Muscle layer of colon (tissue), 2 donors: ENCODE data around the gene SLC29A1.
A peak's percentile ranks its signal among the peaks of the same experiment; 100 is the strongest.

ENCODE experiments used
- H3K27ac ChIP-seq: one replicate; pipeline ENCODE4 v1.7.0; 2013; ENCODE audit warnings: low read depth, mild to moderate bottlenecking, low read length, moderate library complexity
- H3K27me3 ChIP-seq, 2 donors: one replicate each; pipeline ENCODE4 v1.7.0; 2013; ENCODE audit warnings: low read length in 2 of 2, mild to moderate bottlenecking in 2 of 2; ENCODE audit not compliant: insufficient read depth in 2 of 2, control insufficient read depth in 1 of 2
- H3K36me3 ChIP-seq: one replicate; pipeline ENCODE4 v1.7.0; 2013; ENCODE audit warnings: mild to moderate bottlenecking, low read length; ENCODE audit not compliant: insufficient read depth
- H3K4me1 ChIP-seq: one replicate; pipeline ENCODE4 v1.7.0; 2013; ENCODE audit warnings: mild to moderate bottlenecking, low read length; ENCODE audit not compliant: insufficient read depth
- H3K4me3 ChIP-seq, 2 donors: one replicate each; pipeline ENCODE4 v1.7.0; 2013; ENCODE audit warnings: low read length in 2 of 2, low read depth in 1 of 2, mild to moderate bottlenecking in 1 of 2, moderate library complexity in 1 of 2
- H3K9ac ChIP-seq: one replicate; pipeline ENCODE4 v1.7.0; 2013; ENCODE audit warnings: low read length
- H3K9me3 ChIP-seq: one replicate; pipeline ENCODE4 v1.7.0; 2013; ENCODE audit warnings: mild to moderate bottlenecking, low read length
- donor health status: abdominal sarcoma.
- donor health status: Adenocarcinoma of cecum.

The SLC29A1 gene

DNA sequence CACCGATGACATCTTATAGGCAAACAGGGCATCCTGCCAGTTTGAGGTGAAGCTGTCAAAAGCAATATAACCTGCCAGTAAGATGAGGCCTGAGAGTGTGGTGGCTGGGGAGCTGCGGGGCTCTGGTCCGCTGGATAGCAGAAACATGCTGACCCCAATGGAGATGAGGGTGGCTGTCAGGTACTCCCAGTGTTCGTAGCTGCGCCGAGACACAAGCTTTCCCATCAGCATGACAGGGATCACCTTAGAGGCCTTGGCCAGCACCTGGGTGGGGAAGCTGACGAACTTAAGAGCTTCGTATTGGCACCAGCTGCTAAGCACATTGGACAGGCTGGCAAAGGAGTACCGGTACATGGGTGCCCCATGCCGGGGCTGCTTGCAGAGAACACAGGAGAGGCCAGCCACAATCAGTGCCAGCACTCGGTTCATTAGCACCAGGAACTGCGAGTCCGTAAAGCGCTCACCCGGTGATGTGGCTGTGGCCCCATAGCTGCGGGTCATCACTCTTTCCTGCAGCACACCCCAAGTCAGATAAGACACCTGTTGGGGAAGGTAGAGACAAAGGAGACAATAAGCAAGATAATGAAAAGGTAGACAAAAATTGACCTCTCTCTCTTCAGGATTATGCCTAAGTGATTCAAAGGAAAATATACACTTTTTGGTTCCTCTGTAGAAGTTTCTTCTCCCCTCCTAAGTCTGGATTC lies 31.9 kb downstream of the SLC29A1 start:
- Histone ChIP-seq H3K9ac (no peak overlapping the region), H3K4me1 (peaks cover 18% of the 10 kb centered on the region), H3K27me3 (no peaks in the 10 kb centered on the region), H3K36me3 (peaks cover 53% of the 10 kb centered on the region), H3K4me3 (no peak overlapping the region), H3K27ac (no peak overlapping the region), H3K9me3 (no peaks in the 10 kb centered on the region)

DNA sequence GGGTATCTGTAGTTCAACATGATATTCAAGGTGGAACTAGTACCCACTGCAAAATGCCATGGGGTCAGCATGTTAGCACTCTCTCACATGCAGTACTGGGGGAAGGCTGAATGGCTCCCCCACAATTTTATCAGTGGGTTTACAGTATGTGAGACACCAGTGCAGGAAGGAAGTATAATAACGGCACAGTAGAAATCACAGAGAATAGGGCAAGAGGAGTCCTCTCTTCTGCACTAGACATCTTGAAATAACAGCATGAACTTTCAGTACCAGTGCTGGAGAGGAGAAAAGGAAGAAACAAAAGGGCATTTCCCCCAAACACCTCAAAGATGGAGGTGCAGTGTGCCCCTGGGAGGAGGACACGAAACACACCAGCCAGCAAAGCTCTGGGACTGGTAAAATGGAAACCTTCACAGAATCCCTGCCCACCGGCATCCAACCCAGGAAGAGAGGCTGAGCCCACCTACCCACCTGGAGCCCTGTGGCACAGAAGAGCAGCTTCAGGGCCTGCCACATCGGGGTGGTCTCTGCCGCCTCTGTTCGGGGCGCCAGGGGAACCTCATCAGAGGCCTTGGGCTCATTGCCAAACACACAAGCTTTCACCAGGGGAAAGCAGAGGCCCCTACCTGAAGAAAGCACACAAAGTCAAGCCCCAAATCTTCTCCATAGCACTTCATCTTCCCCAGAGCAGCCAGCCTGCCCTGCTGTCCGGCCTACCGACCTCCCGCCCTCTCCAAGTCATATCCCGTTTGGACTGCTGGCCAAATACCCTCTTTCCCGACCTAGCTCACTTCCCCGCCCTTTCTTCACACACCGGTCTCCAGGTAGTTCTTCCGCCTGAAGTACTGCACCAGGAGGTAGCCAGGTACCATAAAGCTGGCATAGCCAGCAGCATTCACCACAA lies 32.7 kb downstream of the SLC29A1 start:
- H3K36me3 ChIP-seq = peaks cover 45% of the 10 kb centered on the region
- peak overlapping the region; percentile 83 for H3K27ac ChIP-seq
- H3K9ac ChIP-seq = peak overlapping the region; percentile 81
- H3K4me3 ChIP-seq = peak overlapping the region; percentile 82 to 94
- no peaks in the 10 kb centered on the region for H3K9me3 ChIP-seq
- H3K4me1 ChIP-seq = peaks cover 18% of the 10 kb centered on the region
- H3K27me3 ChIP-seq = no peaks in the 10 kb centered on the region

DNA sequence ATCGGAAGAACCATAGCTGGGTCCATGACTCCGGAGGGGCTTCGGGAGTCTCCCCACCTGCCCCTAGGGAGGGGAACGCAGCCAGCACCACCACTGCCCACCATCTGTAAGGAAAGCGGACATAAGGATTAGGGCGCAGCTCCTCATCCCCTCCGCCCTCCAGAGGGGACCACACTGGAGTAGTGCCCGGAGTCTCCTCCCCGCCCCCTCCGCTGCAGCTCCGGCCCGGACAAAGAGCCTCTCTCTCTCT lies 33.3 kb downstream of the SLC29A1 start:
- peaks cover 18% of the 10 kb centered on the region for H3K4me1 ChIP-seq
- no peaks in the 10 kb centered on the region for H3K9me3 ChIP-seq
- H3K27me3 ChIP-seq = no peaks in the 10 kb centered on the region
- peak overlapping the region; percentile 81 for H3K9ac ChIP-seq
- H3K27ac ChIP-seq = peak overlapping the region; percentile 83
- peak overlapping the region; percentile 82 to 94 for H3K4me3 ChIP-seq
- peaks cover 39% of the 10 kb centered on the region for H3K36me3 ChIP-seq

DNA sequence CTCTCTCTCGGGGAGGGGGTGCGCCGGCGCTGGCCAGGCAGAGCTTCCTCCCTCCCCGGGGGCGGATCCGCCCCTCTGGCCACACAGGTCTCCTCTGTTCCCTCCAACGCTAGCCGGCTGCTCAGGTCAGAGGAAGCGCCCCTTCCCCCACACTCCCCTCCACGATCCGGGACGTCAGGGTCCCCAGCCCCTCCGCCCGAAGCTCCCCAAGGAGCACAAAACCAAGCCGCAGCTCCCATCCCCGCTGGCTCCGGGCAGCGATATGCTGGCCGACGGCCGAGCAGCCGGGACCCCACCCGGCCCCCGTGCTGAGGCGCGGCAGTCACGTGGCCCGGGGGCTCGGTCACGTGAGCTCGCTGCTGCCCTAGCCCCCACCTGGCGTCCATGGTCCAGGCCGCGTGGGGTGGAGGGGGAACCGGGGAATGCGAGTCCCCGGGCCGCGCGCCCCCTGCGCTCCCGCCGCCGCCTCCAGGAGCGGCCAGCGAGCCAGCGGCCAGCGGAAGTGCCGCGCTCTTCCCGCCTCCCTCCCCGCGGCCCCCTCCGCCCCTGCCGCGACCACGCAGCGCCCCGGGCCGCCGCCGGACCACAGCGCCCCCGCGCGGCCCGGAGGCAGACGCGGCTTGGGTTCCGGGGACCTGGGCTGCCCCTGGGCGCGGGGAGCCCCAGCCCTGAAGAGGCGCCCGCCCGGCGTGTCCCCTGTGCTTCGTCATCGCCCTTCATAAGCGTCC lies 33.8 kb downstream of the SLC29A1 start, which contains the start of gene SLC35B2:
Gene SLC35B2 (minus strand): TSS at position 504 of the 728 bp plus-strand sequence. CDS start 118 bp downstream, at position 386.
- H3K36me3 ChIP-seq = peaks cover 35% of the 10 kb centered on the region
- peaks cover 20% of the 10 kb centered on the region for H3K4me1 ChIP-seq
- no peaks in the 10 kb centered on the region for H3K27me3 ChIP-seq
- H3K9me3 ChIP-seq = no peaks in the 10 kb centered on the region
- H3K4me3 ChIP-seq = peak within 1 kb of the TSS; percentile 82 to 94
- H3K27ac ChIP-seq = peak within 1 kb of the TSS; percentile 83
- H3K9ac ChIP-seq = peak within 1 kb of the TSS; percentile 81

DNA sequence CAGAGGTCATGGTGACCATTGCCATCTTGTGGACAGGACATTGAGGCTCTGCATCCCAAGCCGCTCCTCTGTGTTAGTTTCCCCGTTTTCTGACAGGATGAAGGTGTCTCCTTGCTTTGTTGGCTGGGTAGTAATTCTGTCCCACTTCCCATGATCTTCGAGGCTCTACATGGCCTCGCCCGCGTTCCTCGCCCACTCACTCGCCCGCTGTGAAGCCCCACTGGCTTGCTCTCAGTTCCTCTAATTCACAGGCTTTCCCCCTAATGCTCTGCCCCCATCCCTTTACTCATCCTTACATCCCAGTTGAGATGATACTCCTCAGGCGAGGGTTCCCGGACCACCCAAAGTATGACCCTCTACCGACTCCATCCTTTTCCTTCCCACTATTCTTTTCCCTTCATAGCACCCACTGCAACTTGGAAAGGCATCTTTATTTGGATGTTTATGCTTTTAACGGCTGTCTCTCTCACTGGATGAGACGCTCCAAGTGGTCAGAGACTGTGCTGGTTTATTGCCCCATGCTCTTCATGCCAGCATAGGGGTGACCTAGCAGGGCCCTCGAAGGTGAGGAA lies 34.4 kb downstream of the SLC29A1 start:
- H3K9me3 ChIP-seq = no peaks in the 10 kb centered on the region
- H3K36me3 ChIP-seq = peaks cover 31% of the 10 kb centered on the region
- no peak overlapping the region for H3K27ac ChIP-seq
- no peaks in the 10 kb centered on the region for H3K27me3 ChIP-seq
- H3K9ac ChIP-seq = peak overlapping the region; percentile 67
- peak overlapping the region; percentile 65 to 94 for H3K4me3 ChIP-seq
- peaks cover 26% of the 10 kb centered on the region for H3K4me1 ChIP-seq

DNA sequence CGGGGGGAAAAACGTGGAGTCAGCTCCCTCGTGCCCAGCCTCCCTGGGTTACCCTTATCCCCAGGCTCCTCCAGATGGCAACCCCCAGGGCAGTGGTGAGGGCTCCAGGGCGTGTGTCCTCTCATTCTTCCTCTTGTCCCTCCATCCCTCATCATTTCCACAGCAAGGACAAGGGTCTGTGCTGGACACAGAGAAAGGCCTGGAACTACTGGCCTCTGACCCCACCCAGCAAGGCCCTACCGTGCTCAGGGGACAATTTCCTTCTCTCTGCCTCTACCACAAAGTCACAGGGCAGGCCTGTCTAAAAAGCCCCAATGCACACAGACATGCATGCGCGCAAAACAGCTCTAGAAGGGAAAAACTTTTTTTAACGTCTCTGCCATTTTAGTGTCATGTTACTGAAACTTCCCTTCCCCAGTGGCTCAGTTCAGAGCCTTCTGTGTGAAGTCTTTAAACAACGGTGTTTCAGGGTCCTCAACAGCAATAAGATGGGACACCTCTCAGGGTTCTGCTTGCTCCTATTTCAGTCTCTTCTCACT lies 35.0 kb downstream of the SLC29A1 start:
- no peak overlapping the region for H3K4me3 ChIP-seq
- H3K9ac ChIP-seq = no peak overlapping the region
- H3K27ac ChIP-seq = no peak overlapping the region
- H3K27me3 ChIP-seq = no peaks in the 10 kb centered on the region
- peaks cover 26% of the 10 kb centered on the region for H3K36me3 ChIP-seq
- peaks cover 32% of the 10 kb centered on the region for H3K4me1 ChIP-seq
- no peaks in the 10 kb centered on the region for H3K9me3 ChIP-seq

DNA sequence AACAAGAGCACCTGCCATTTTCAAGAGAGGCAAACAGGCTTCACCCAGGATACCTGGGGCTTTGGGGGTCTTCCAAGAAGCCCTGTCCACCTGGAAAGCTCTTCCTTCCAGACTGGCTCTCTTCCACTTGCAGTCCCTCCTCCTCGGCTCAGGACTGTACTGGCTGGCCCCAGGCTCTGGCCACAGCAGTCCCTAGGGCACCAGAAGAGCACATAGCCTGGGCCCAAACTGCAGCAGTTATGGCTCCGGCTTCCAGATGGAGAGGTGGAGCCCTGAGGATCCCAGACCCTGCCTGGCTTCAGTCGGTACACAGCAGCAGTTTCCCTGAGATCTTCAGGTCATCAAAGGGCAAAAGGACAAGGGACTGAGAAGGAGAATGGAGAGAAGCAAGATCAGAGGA lies 35.5 kb downstream of the SLC29A1 start:
- H3K4me3 ChIP-seq = no peak overlapping the region
- H3K27ac ChIP-seq = no peak overlapping the region
- H3K4me1 ChIP-seq = peaks cover 36% of the 10 kb centered on the region
- no peaks in the 10 kb centered on the region for H3K9me3 ChIP-seq
- H3K27me3 ChIP-seq = no peaks in the 10 kb centered on the region
- H3K9ac ChIP-seq = no peak overlapping the region
- H3K36me3 ChIP-seq = peaks cover 21% of the 10 kb centered on the region

DNA sequence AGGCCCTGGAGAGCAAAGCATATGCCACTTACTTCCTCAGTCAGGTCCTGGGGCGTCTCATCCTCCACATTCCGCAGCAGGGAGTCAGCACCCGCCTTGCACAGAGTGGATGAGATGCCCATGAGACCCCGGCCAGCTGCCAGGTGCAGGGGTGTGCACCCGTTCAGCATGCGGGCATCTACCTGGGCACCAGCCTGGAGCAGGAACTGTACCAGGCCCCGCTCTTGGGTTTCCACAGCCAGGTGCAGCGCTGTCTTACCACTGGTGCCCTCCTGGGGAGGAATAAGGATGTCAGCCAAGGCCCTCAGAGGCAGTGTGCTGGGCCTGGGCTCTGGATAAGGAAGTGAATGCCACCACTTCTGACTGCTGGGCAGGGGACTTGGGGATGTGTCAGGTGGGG lies 36.6 kb downstream of the SLC29A1 start:
- Histone ChIP-seq H3K36me3 (peaks cover 11% of the 10 kb centered on the region), H3K4me3 (no peak overlapping the region), H3K4me1 (peaks cover 47% of the 10 kb centered on the region), H3K27me3 (no peaks in the 10 kb centered on the region), H3K9me3 (no peaks in the 10 kb centered on the region), H3K9ac (no peak overlapping the region), H3K27ac (no peak overlapping the region)

DNA sequence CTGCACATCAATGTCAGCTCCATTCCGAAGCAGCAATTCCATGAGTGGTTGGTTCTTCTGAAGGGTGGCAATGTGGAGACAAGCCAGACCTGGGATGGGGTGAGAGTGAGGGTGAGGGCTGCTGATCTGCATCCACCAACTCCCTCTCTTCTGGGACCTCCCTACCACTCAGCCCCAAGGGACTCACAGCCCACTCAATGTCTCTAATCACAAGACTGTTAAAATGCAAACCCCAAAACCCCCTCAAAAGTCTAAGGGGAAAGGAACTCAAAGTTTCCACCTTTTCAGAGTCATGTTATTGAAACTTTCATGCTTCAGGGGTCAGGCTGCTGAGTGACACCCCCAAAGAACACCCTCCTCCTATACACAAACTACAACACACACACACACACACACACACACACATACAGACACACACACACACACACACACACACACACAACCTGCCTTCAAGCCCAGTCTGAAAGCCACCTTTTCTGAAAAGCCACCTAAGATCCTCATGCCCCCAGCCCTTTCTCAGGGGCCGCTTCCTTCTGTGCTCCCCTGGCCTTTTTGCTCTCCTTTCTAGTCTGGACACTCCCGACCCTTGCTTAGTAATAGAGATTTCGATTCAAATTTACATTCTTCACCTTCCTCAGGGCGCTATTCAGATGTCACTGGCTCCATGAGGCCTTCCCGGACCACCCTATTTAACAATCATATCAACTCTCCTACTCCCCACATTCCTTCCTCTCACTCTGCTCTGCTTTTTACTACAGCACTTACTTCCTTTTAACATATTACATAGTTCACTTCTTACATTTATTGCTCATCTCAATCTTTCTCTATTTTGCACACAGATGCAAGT lies 37.3 kb downstream of the SLC29A1 start:
- Histone ChIP-seq H3K36me3 (peaks cover 8% of the 10 kb centered on the region), H3K27ac (no peak overlapping the region), H3K9me3 (no peaks in the 10 kb centered on the region), H3K4me1 (peaks cover 47% of the 10 kb centered on the region), H3K27me3 (no peaks in the 10 kb centered on the region), H3K9ac (no peak overlapping the region), H3K4me3 (no peak overlapping the region)

DNA sequence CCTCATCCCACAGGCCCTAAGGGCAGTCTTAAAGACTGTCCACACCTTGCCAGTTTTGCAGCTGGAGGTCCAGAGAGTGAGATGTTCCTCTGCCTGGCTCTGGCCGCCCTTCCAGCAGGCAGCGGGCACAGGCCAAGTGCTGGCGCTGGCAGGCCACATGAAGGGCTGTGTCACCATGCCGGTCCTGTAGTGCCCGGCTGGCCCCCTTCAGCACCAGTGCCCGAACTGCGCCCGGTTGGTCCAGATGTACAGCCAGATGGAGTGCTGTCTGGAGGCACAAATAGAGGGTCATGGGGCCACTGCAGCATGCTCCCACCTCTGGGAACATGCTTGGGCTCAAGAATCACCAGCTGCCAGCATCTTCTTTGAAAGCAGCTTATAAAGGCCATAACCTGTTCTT lies 38.2 kb downstream of the SLC29A1 start:
- Histone ChIP-seq H3K9ac (no peak overlapping the region), H3K27me3 (no peaks in the 10 kb centered on the region), H3K9me3 (no peaks in the 10 kb centered on the region), H3K4me1 (peaks cover 38% of the 10 kb centered on the region), H3K4me3 (no peak overlapping the region), H3K36me3 (peaks cover 8% of the 10 kb centered on the region), H3K27ac (no peak overlapping the region)
